Fibroblast of pulmonary artery (primary cell): ENCODE results near the gene EMC9.

Source experiments
- DNase-seq: peaks from one replicate; pipeline ENCODE4 v3.0.0-alpha.2; 2010; ENCODE audit warnings: low read depth
- H3K4me3 ChIP-seq: replicated peaks from 2 replicates; pipeline ENCODE4 v1.5.1; 2011; ENCODE audit warnings: low read depth, mild to moderate bottlenecking, control low read depth, low read length, moderate library complexity
- CTCF ChIP-seq: IDR thresholded peaks from 2 replicates; pipeline ENCODE4 v1.5.1; 2011; ENCODE audit warnings: mild to moderate bottlenecking, control low read depth, low read length, inconsistent platforms; ENCODE audit errors: missing control alignments

Gene EMC9

GRCh38 chr14:24093901-24094840 is 47.2 kb downstream of the EMC9 start, which contains the start of gene PCK2:
Gene PCK2 (plus strand): TSS chr14:24094311. CDS start chr14:24094406, 95 bp downstream.
- TF ChIP-seq CTCF: no peak
- peak; percentile 88 for DNase-seq
- peak within 1 kb of the TSS; percentile 72 for H3K4me3 ChIP-seq

- no peak for DNase-seq
- no peak for TF ChIP-seq CTCF
- peak overlapping the region; percentile 72 for H3K4me3 ChIP-seq
These were observed 48.0 kb downstream of the EMC9 start for GRCh38 chr14:24093207-24093900.

- no peak overlapping the region for H3K4me3 ChIP-seq
- DNase-seq: no peak
- TF ChIP-seq CTCF: no peak
These were observed 48.7 kb downstream of the EMC9 start for GRCh38 chr14:24092505-24093206.

- DNase-seq: no peak
- TF ChIP-seq CTCF: no peak
- H3K4me3 ChIP-seq: no peak overlapping the region
These were observed 49.3 kb downstream of the EMC9 start for GRCh38 chr14:24092110-24092504.

GRCh38 chr14:24089890-24090289 is 51.5 kb downstream of the EMC9 start:
- no peak for DNase-seq
- no peak for TF ChIP-seq CTCF
- no peak overlapping the region for H3K4me3 ChIP-seq
